Upper lobe of right lung (tissue), 1 donor: ENCODE results near the gene MFAP3L. TPM values are rescaled to one million over a fixed set of nuclear protein-coding genes. Genes with fewer than 3 reads are reported as not detected.

Experiments
- ATAC-seq: fragments of 200-7000 bp; cut with Tn5 transposase; one replicate; pipeline ENCODE4 v1.9.1; 2020; ENCODE audit warnings: mild to moderate bottlenecking, moderate library complexity
- DNase-seq: peaks from one replicate; pipeline ENCODE4 v3.0.0-alpha.2; 2020
- H3K27ac ChIP-seq: fragments of 200-600 bp; one replicate; pipeline ENCODE4 v1.8.0; 2022
- H3K27me3 ChIP-seq: fragments of 200-600 bp; one replicate; pipeline ENCODE4 v1.8.0; 2022; ENCODE audit warnings: mild to moderate bottlenecking
- H3K36me3 ChIP-seq: fragments of 200-600 bp; one replicate; pipeline ENCODE4 v1.8.0; 2022
- H3K4me1 ChIP-seq: fragments of 200-600 bp; one replicate; pipeline ENCODE4 v1.8.0; 2022
- H3K4me3 ChIP-seq: fragments of 200-600 bp; one replicate; pipeline ENCODE4 v1.8.0; 2022; ENCODE audit warnings: mild to moderate bottlenecking
- H3K9me3 ChIP-seq: fragments of 200-600 bp; one replicate; pipeline ENCODE4 v1.8.0; 2022
- intact Hi-C: fragments of 100-400 bp; cut with DNase I; formaldehyde crosslinking; loops from one replicate; pipeline ENCODE4 v1.11.0; 2022
- total RNA-seq: library from RNA; stranded (reverse); fragmentation: NEBNext Ultra II Directional; extraction: Animal tissue kit (Norgen Biotek cat#: 25700); gene quantifications from one replicate; pipeline ENCODE4 v1.2.1, GENCODE V29; 2021
- TF ChIP-seq, protein P1 (sequence below): fragments of 200-600 bp; IDR thresholded peaks from one replicate; pipeline ENCODE4 v1.8.0; 2022; ENCODE audit warnings: antibody characterized with exemption
- donor health status: DM: no; HTN: yes; CAD: no; lungs with severe emphysema.

Gene MFAP3L
- total RNA-seq, 1 donor from 2014 or later: 9.6 TPM

DNA sequence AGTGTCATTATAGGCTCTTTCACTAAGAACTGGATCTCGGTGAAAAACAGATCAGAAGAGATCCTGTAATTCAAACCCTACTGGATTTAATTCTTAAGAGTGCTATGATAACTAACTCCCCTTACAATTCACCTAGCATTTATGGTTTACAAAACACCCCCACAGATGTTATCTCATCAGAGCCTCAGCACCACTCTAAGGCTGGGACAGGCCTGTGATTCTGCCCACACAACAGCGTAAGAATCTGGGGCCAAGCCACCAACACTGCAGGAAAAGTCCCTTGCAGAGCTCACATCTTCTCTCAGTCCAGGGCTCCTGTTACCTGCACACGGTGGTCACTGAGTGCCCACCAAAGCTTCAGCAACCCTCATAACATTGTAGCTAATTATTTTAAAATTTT lies 8.9 kb downstream of the MFAP3L start:
- ATAC-seq (no peak), DNase-seq (no peak)
- intact Hi-C loops: no loop called here
- H3K36me3 ChIP-seq: no peaks in the 10 kb centered on the region
- H3K4me1 ChIP-seq: no peaks in the 10 kb centered on the region
- no peak overlapping the region for H3K4me3 ChIP-seq
- H3K9me3 ChIP-seq: no peaks in the 10 kb centered on the region
- H3K27ac ChIP-seq: no peak overlapping the region
- H3K27me3 ChIP-seq: no peaks in the 10 kb centered on the region
- TF ChIP-seq, protein P1, sequence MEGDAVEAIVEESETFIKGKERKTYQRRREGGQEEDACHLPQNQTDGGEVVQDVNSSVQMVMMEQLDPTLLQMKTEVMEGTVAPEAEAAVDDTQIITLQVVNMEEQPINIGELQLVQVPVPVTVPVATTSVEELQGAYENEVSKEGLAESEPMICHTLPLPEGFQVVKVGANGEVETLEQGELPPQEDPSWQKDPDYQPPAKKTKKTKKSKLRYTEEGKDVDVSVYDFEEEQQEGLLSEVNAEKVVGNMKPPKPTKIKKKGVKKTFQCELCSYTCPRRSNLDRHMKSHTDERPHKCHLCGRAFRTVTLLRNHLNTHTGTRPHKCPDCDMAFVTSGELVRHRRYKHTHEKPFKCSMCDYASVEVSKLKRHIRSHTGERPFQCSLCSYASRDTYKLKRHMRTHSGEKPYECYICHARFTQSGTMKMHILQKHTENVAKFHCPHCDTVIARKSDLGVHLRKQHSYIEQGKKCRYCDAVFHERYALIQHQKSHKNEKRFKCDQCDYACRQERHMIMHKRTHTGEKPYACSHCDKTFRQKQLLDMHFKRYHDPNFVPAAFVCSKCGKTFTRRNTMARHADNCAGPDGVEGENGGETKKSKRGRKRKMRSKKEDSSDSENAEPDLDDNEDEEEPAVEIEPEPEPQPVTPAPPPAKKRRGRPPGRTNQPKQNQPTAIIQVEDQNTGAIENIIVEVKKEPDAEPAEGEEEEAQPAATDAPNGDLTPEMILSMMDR: no peak

DNA sequence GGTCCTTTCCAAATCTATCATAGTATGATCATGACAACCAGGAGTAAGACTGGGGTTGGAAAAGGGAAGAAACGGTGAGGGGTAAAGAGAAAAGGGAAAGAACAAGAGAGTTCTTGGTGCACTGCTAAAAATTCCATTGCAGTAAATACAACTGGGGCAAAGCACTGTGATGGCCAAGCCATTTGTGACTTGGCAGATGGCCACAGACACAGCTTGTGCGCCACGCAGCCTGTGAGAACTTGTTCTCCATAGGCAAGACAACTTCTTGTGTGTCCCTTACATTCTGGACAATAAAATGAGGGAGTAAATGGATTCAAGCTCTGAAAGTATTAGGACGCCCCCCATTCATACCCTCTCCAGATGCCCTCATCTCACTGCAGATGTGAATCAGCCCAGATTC lies 10.9 kb downstream of the MFAP3L start:
- Histone ChIP-seq H3K27me3 (no peaks in the 10 kb centered on the region), H3K27ac (no peak overlapping the region), H3K9me3 (no peaks in the 10 kb centered on the region), H3K4me1 (no peaks in the 10 kb centered on the region), H3K4me3 (no peak overlapping the region), H3K36me3 (no peaks in the 10 kb centered on the region)
- ATAC-seq (no peak), DNase-seq (no peak)
- TF ChIP-seq, protein P1: no peak
- intact Hi-C loops: no loop called here

DNA sequence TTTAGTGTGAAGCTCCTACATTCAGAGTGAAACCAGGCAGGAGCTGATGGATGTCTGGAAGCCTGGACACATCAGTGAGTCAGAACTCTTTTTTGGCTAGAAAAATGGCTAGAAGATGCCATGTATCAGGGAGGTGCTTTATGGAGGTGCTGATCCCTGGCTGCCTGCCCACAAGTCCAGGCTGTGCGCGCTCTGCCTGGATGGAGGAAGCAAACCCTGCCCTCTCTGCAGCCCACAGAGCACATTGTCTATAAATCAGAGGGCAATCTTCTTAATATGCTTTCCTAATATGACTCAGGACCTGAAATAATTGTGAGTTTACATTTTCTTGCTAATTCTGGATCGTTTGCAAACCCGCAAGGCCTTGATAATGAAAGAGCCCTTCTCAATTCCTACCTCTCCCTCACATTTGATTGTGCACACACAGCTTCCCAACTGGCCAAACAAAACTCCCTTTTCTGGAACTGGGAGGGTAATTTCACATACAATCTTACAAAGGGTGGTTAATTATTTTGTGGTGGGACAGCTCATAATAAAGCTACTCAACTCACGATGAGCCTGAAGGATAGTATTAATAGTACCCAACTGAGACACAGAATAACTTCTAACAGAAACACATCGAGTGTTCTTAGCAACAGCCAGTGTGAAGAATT lies 11.7 kb downstream of the MFAP3L start:
- Histone ChIP-seq H3K27ac (no peak overlapping the region), H3K36me3 (no peaks in the 10 kb centered on the region), H3K4me1 (no peaks in the 10 kb centered on the region), H3K4me3 (no peak overlapping the region), H3K9me3 (no peaks in the 10 kb centered on the region), H3K27me3 (no peaks in the 10 kb centered on the region)
- no peak for DNase-seq
- ATAC-seq: no peak
- TF ChIP-seq, protein P1: no peak
- intact Hi-C loops: no loop called here

DNA sequence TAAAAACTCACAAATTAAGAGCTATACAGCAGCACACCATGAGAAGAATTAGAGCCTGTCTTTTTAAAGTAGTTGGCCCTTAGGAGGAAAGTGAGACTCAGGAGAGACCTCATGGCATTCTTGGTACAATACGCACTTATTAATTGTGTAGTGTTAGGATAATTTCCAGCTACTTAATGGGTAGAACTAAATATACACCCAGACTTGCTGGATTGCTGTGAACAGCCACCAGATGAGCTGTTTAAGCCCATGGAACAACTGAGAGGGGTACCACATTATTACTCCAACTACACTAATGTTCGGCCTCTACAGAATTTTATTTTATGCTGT lies 13.6 kb downstream of the MFAP3L start:
- Histone ChIP-seq H3K27ac (no peak overlapping the region), H3K27me3 (no peaks in the 10 kb centered on the region), H3K4me3 (no peak overlapping the region), H3K36me3 (no peaks in the 10 kb centered on the region), H3K4me1 (no peaks in the 10 kb centered on the region), H3K9me3 (no peaks in the 10 kb centered on the region)
- intact Hi-C loops: no loop called here
- TF ChIP-seq, protein P1: no peak
- ATAC-seq (no peak), DNase-seq (no peak)

DNA sequence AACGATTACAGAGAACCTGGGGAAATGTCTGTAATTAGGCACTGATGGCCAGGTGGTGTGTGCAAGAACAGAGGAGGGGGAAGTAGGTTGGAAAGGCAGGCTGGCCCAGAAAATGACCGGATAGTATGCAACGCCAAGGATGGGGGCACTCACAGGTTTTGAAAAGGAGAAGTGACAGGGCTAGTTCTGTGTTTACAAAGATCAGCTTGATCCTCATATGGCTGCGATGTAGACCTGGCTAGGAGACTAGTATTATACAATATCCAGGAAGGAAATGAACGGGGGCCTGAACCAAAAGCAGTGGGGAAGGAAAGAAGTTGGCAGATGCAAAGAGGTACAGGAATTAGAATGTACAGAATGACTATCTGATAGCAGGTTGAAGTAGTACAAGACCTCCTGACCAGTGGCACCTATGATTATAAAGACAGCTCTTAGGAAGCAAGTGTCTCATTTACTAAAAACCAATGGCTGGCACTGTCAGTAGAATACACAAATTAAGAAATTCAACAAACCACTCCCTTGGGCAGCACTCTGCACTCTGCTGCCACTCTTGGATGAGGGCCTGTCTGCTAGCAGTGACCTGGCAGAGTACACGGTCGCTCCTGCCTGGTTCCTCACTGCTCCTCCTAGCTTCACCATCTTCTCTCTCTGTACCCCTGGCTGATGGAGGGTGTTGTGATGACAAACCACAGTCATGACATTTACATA lies 14.1 kb downstream of the MFAP3L start:
- Histone ChIP-seq H3K4me3 (no peak overlapping the region), H3K9me3 (no peaks in the 10 kb centered on the region), H3K36me3 (no peaks in the 10 kb centered on the region), H3K27ac (no peak overlapping the region), H3K4me1 (no peaks in the 10 kb centered on the region), H3K27me3 (no peaks in the 10 kb centered on the region)
- DNase-seq (no peak), ATAC-seq (peak; percentile 54)
- TF ChIP-seq, protein P1: no peak
- intact Hi-C loops: no loop called here
